CD4-positive, alpha-beta T cell (primary cell): ENCODE results near the gene RPL22. TPM values are rescaled to one million over a fixed set of nuclear protein-coding genes. Genes with fewer than 3 reads are reported as not detected.
A peak's percentile ranks its signal among the peaks of the same experiment; 100 is the strongest.

ENCODE experiments used
- ATAC-seq: fragments of 200-7000 bp; cut with Tn5 transposase; one replicate; pipeline ENCODE4 v1.10.0; 2022; ENCODE audit warnings: mild to moderate bottlenecking; ENCODE audit not compliant: poor library complexity
- CTCF ChIA-PET: fragments of 350-600 bp; sonication (Branson Sonifier 250); formaldehyde crosslinking; loops from one replicate; lab custom pipeline; 2021; ENCODE audit warnings: antibody characterized with exemption, inconsistent platforms; lab: Charles Lee
- POLR2A ChIA-PET: fragments of 350-600 bp; sonication (Branson Sonifier 250); formaldehyde crosslinking; loops from one replicate; lab custom pipeline; 2021; ENCODE audit warnings: antibody characterized with exemption, inconsistent platforms; lab: Charles Lee
- DNase-seq, 14 experiments: peaks; one replicate each; pipeline ENCODE4 v3.0.0-alpha.2; 2013 to 2020; ENCODE audit warnings: mixed read lengths in 2 of 14
- H3K27ac ChIP-seq, 2 donors: one replicate each; pipeline versions ENCODE4 v1.5.1 to v1.7.0; 2013; ENCODE audit warnings: low read length in 2 of 2, low read depth in 1 of 2, mild to moderate bottlenecking in 1 of 2
- H3K27me3 ChIP-seq, 2 experiments: 1 replicate in 1 of 2; 2 replicates in 1 of 2; pipeline versions ENCODE4 v1.6.1 to v1.7.0; 2013; ENCODE audit warnings: low read length in 2 of 2, control low read depth in 1 of 2, mild to moderate bottlenecking in 1 of 2, moderate library complexity in 1 of 2; ENCODE audit not compliant: insufficient read depth in 2 of 2, control insufficient read depth in 1 of 2
- H3K36me3 ChIP-seq: one replicate; pipeline ENCODE4 v1.6.1; 2013; ENCODE audit warnings: low read length, control low read depth; ENCODE audit not compliant: insufficient read depth
- H3K4me1 ChIP-seq: one replicate; pipeline ENCODE4 v1.6.1; 2013; ENCODE audit warnings: low read length, control low read depth; ENCODE audit not compliant: insufficient read depth
- H3K4me3 ChIP-seq: one replicate; pipeline ENCODE4 v1.5.1; 2013; ENCODE audit warnings: mild to moderate bottlenecking, low read length, moderate library complexity
- H3K9me3 ChIP-seq, 2 experiments: 1 replicate in 1 of 2; 2 replicates in 1 of 2; pipeline versions ENCODE4 v1.6.1 to v1.7.0; 2013; ENCODE audit warnings: low read length in 2 of 2, mild to moderate bottlenecking in 2 of 2, control low read depth in 1 of 2, moderate library complexity in 1 of 2; ENCODE audit not compliant: control insufficient read depth in 1 of 2, insufficient read depth in 1 of 2
- H3K27ac Mint-ChIP-seq: one replicate; pipeline ENCODE4 v1.8.0; 2020; ENCODE audit warnings: mixed read lengths
- H3K27me3 Mint-ChIP-seq: one replicate; pipeline ENCODE4 v1.8.0; 2021; ENCODE audit warnings: mixed read lengths
- H3K36me3 Mint-ChIP-seq: one replicate; pipeline ENCODE4 v1.8.0; 2021; ENCODE audit warnings: low read depth, mixed read lengths
- H3K4me1 Mint-ChIP-seq: one replicate; pipeline ENCODE4 v1.8.0; 2021; ENCODE audit warnings: low read depth, mixed read lengths
- H3K4me3 Mint-ChIP-seq: one replicate; pipeline ENCODE4 v1.8.0; 2020; ENCODE audit warnings: mild to moderate bottlenecking, mixed read lengths
- H3K9me3 Mint-ChIP-seq: one replicate; pipeline ENCODE4 v1.8.0; 2020; ENCODE audit warnings: mixed read lengths
- CTCF ChIP-seq: fragments of 200-600 bp; IDR thresholded peaks from one replicate; pipeline ENCODE4 v1.8.0; 2022; ENCODE audit warnings: antibody characterized with exemption, mild to moderate bottlenecking
- intact Hi-C, 2 experiments: fragments of 100-400 bp; cut with DNase I in 1 of 2; cut with micrococcal nuclease in 1 of 2; formaldehyde crosslinking; loops; one replicate each; pipeline versions ENCODE4 v1.15.1 to v1.9.0; 2023 to 2025; cut with DNase I, micrococcal nuclease
- total RNA-seq, 174 experiments: library from RNA in 2 of 174; stranded (reverse) in 2 of 174; gene quantifications; one replicate each; pipeline ENCODE4 v1.2.3 and lab custom pipeline; 2021 to 2026

Gene RPL22
- total RNA-seq, 2 experiments from 2014 or later: 620 to 652 TPM

- peak in 3 of 14 experiments; percentile 30 to 49 (median 35) for DNase-seq
- TF ChIP-seq CTCF: no peak
Observed at GRCh38 chr1:6235296-6235677, 35.9 kb upstream of the RPL22 start.

GRCh38 chr1:6234502-6235295 lies 35.3 kb upstream of the RPL22 start:
- peak overlapping the region; percentile 81 for H3K4me3 ChIP-seq
- H3K9me3 Mint-ChIP-seq: no peaks in the 10 kb centered on the region
- ATAC-seq (no peak), DNase-seq (no peak)
- H3K27me3 ChIP-seq: no peaks in the 10 kb centered on the region
- H3K4me1 Mint-ChIP-seq: peaks cover 15% of the 10 kb centered on the region
- H3K27ac ChIP-seq: no peak overlapping the region
- TF ChIP-seq CTCF: no peak
- H3K27me3 Mint-ChIP-seq: peaks cover 8% of the 10 kb centered on the region
- H3K27ac Mint-ChIP-seq: peak overlapping the region; percentile 64
- H3K36me3 Mint-ChIP-seq: peaks cover 26% of the 10 kb centered on the region
- ChIA-PET POLR2A (interaction anchor here (0.9 to 1.0 kb wide), 2 partner anchors 35 to 36 kb away, joined by 3 to 5 read pairs; no protein-coding TSS in a partner anchor), CTCF (interaction anchor here (1.5 to 2.2 kb wide), 2 partner anchors 10 to 12 kb away, joined by 7 to 13 read pairs; no protein-coding TSS in a partner anchor)
- no peaks in the 10 kb centered on the region for H3K9me3 ChIP-seq
- H3K4me3 Mint-ChIP-seq: peak overlapping the region; percentile 94
- intact Hi-C loops: loop anchor here (1.0 to 10.0 kb wide), 3 partner anchors 35 to 470 kb away; partner anchors contain the start of genes DNAJC11 (in 1 of the 2) and RPL22 (in 1 of the 2)
- H3K36me3 ChIP-seq: peaks cover 38% of the 10 kb centered on the region
- H3K4me1 ChIP-seq: peaks cover 18% of the 10 kb centered on the region

More at GRCh38 chr1:6235296-6235677, 35.9 kb upstream of the RPL22 start:
- Histone ChIP-seq H3K36me3 (peaks cover 32% of the 10 kb centered on the region), H3K4me3 (peak overlapping the region; percentile 81), H3K4me1 (peaks cover 18% of the 10 kb centered on the region), H3K27ac (no peak overlapping the region), H3K9me3 (no peaks in the 10 kb centered on the region), H3K27me3 (peaks cover 5% of the 10 kb centered on the region in 2 experiments)
- H3K36me3 Mint-ChIP-seq: peaks cover 26% of the 10 kb centered on the region
- H3K9me3 Mint-ChIP-seq: no peaks in the 10 kb centered on the region
- ATAC-seq: peak; percentile 17
- H3K27me3 Mint-ChIP-seq: peaks cover 13% of the 10 kb centered on the region
- intact Hi-C loops: loop anchor here (1.0 to 10.0 kb wide), 3 partner anchors 36 to 470 kb away; partner anchors contain the start of genes DNAJC11 (in 1 of the 2) and RPL22 (in 1 of the 2)
- peak overlapping the region; percentile 64 for H3K27ac Mint-ChIP-seq
- H3K4me3 Mint-ChIP-seq: peak overlapping the region; percentile 94
- peaks cover 15% of the 10 kb centered on the region for H3K4me1 Mint-ChIP-seq
- ChIA-PET CTCF (interaction anchor here (1.5 to 2.2 kb wide), 2 partner anchors 10 to 11 kb away, joined by 7 to 13 read pairs; no protein-coding TSS in a partner anchor), POLR2A (interaction anchor here (0.9 to 1.1 kb wide), 3 partner anchors 18 to 37 kb away, joined by 3 to 5 read pairs (median 3); no protein-coding TSS in a partner anchor)

GRCh38 chr1:6233376-6233775 lies 34.0 kb upstream of the RPL22 start:
- Mint-ChIP-seq H3K27ac (no peak overlapping the region), H3K27me3 (no peaks in the 10 kb centered on the region), H3K4me3 (peak overlapping the region; percentile 27), H3K36me3 (peaks cover 26% of the 10 kb centered on the region), H3K4me1 (peaks cover 15% of the 10 kb centered on the region), H3K9me3 (no peaks in the 10 kb centered on the region)
- Histone ChIP-seq H3K36me3 (peaks cover 44% of the 10 kb centered on the region), H3K9me3 (no peaks in the 10 kb centered on the region), H3K4me1 (peaks cover 18% of the 10 kb centered on the region), H3K27me3 (no peaks in the 10 kb centered on the region), H3K4me3 (no peak overlapping the region), H3K27ac (no peak overlapping the region)
- intact Hi-C loops: loop anchor here in 1 of 2 experiments (10.0 kb wide), 2 partner anchors 209 to 471 kb away; partner anchors contain the start of gene DNAJC11
- POLR2A ChIA-PET: no interaction called here
- ATAC-seq (no peak), DNase-seq (no peak)
- CTCF ChIA-PET: interaction anchor here (1.3 kb wide), 1 partner anchor 12 kb away, joined by 3 read pairs; no protein-coding TSS in a partner anchor
- TF ChIP-seq CTCF: no peak
